Mesothelial cell of epicardium (in vitro differentiated cells): ENCODE measurements around the gene PI16. TPM values are rescaled to one million over a fixed set of nuclear protein-coding genes. Genes with fewer than 3 reads are reported as not detected.

Experiments used
- DNase-seq, 2 experiments: peaks; one replicate each; pipeline ENCODE4 v3.0.0; 2021; ENCODE audit warnings: low spot score in 2 of 2; ENCODE audit not compliant: unreplicated experiment in 2 of 2
- H3K27ac Mint-ChIP-seq: 2 replicates; pipeline ENCODE4 v1.8.0; 2021; ENCODE audit warnings: mixed read lengths
- H3K27me3 Mint-ChIP-seq: 2 replicates; pipeline ENCODE4 v1.8.0; 2021; ENCODE audit warnings: low read depth, mixed read lengths
- H3K36me3 Mint-ChIP-seq: 2 replicates; pipeline ENCODE4 v1.8.0; 2021; ENCODE audit warnings: mixed read lengths
- H3K4me1 Mint-ChIP-seq: 2 replicates; pipeline ENCODE4 v1.8.0; 2021; ENCODE audit warnings: mixed read lengths
- H3K4me3 Mint-ChIP-seq: 2 replicates; pipeline ENCODE4 v1.8.0; 2021; ENCODE audit warnings: mild to moderate bottlenecking, moderate library complexity, mixed read lengths
- H3K9me3 Mint-ChIP-seq: 2 replicates; pipeline ENCODE4 v1.8.0; 2021; ENCODE audit warnings: mixed read lengths
- total RNA-seq: library from RNA; stranded (reverse); gene quantifications from 3 replicates; pipeline ENCODE4 v1.2.1, GENCODE V29; 2021
- TF ChIP-seq, protein P1 (sequence below): fragments of 200-600 bp; sonication (generic); IDR thresholded peaks from one replicate; pipeline ENCODE4 v1.5.0; 2021; ENCODE audit warnings: antibody characterized with exemption; ENCODE audit not compliant: unreplicated experiment

PI16 gene
- total RNA-seq, 1 donor from 2014 or later: not detected

- TF ChIP-seq, protein P1, sequence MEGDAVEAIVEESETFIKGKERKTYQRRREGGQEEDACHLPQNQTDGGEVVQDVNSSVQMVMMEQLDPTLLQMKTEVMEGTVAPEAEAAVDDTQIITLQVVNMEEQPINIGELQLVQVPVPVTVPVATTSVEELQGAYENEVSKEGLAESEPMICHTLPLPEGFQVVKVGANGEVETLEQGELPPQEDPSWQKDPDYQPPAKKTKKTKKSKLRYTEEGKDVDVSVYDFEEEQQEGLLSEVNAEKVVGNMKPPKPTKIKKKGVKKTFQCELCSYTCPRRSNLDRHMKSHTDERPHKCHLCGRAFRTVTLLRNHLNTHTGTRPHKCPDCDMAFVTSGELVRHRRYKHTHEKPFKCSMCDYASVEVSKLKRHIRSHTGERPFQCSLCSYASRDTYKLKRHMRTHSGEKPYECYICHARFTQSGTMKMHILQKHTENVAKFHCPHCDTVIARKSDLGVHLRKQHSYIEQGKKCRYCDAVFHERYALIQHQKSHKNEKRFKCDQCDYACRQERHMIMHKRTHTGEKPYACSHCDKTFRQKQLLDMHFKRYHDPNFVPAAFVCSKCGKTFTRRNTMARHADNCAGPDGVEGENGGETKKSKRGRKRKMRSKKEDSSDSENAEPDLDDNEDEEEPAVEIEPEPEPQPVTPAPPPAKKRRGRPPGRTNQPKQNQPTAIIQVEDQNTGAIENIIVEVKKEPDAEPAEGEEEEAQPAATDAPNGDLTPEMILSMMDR: no peak
- peaks cover 25% of the 10 kb centered on the region for H3K36me3 Mint-ChIP-seq
- H3K27ac Mint-ChIP-seq: peak overlapping the region; percentile 64
- DNase-seq: no peak
- peaks cover 16% of the 10 kb centered on the region for H3K4me1 Mint-ChIP-seq
- H3K9me3 Mint-ChIP-seq: no peaks in the 10 kb centered on the region
- H3K27me3 Mint-ChIP-seq: no peaks in the 10 kb centered on the region
- no peak overlapping the region for H3K4me3 Mint-ChIP-seq
Measured at GRCh38 chr6:36964908-36965307, 10.4 kb downstream of the PI16 start.

DNA sequence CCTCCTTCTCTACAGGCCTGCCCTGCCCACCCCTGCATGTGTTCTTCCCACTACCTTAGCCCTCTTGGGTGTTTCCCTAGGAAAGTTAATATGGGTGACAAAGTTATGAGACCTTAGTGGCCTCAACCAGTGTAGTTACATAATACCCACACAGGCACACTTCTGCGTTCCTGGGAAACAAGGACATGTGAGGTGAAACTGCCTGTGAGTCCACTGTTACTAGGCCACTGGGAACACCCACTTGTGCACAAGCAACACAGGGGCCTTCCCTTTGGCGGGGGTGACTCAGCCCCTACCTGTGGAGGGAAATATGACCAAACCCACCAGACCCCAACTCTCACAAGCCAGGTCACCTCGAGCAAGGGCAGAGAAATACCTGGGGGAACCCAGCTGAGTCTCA is 12.8 kb downstream of the PI16 start:
- Mint-ChIP-seq H3K9me3 (no peaks in the 10 kb centered on the region), H3K4me1 (peaks cover 13% of the 10 kb centered on the region), H3K27ac (no peak overlapping the region), H3K36me3 (peaks cover 35% of the 10 kb centered on the region), H3K4me3 (no peak overlapping the region), H3K27me3 (no peaks in the 10 kb centered on the region)
- DNase-seq: no peak
- TF ChIP-seq, protein P1: no peak

DNA sequence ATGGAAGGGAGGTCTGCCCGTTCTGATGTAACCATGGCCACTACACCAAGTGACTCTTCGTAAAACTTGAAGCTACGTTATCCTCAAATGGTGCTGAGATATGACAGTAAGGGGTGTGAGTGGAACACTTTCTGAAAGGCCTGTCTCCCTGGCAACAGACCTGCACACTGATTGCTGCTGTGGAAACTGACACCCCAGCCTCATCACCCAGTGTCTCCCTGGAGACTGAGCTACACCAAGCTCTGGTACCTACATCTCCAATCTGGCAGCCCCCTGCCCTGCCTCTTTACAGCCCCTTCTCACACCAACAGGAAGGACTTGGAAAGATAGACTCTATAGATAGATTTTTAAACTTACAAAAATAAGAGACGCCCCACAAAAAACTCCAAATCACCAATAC is 13.2 kb downstream of the PI16 start:
- Mint-ChIP-seq H3K36me3 (peaks cover 40% of the 10 kb centered on the region), H3K4me1 (peaks cover 13% of the 10 kb centered on the region), H3K27me3 (no peaks in the 10 kb centered on the region), H3K4me3 (no peak overlapping the region), H3K27ac (no peak overlapping the region), H3K9me3 (no peaks in the 10 kb centered on the region)
- TF ChIP-seq, protein P1: no peak
- DNase-seq: no peak

- peaks cover 41% of the 10 kb centered on the region for H3K36me3 Mint-ChIP-seq
- peaks cover 13% of the 10 kb centered on the region for H3K4me1 Mint-ChIP-seq
Measured at GRCh38 chr6:36968266-36968977, 13.9 kb downstream of the PI16 start.

DNA sequence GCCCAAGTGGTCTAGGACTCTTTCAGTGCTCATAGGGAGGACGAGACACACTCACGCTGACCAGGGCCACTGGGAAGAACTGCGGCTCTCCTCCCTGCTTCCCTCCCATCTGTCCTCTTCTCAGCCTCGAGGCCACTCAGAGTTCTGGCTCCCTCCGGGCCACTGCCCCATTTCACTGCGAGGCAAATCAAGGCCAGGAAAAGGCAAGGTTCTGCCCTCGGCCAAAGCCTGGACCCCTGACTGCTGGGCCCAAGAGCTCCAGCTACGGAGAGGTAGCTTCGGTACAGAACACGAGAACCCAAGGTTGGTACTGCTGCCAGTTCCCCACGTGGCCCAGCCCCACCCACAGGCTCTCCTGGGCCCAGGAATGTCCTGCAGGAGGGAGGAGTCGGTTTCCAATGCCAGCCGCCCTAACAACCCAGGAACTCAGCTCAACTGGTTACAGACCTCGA is 14.7 kb downstream of the PI16 start:
- H3K9me3 Mint-ChIP-seq: no peaks in the 10 kb centered on the region
- H3K27ac Mint-ChIP-seq: no peak overlapping the region
- TF ChIP-seq, protein P1: no peak
- no peak for DNase-seq
- H3K4me3 Mint-ChIP-seq: no peak overlapping the region
- peaks cover 8% of the 10 kb centered on the region for H3K4me1 Mint-ChIP-seq
- H3K36me3 Mint-ChIP-seq: peaks cover 46% of the 10 kb centered on the region
- H3K27me3 Mint-ChIP-seq: no peaks in the 10 kb centered on the region

More at GRCh38 chr6:36968266-36968977, 13.9 kb downstream of the PI16 start:
- H3K27me3 Mint-ChIP-seq: no peaks in the 10 kb centered on the region
- H3K9me3 Mint-ChIP-seq: no peaks in the 10 kb centered on the region
- no peak for DNase-seq
- TF ChIP-seq, protein P1: no peak
- H3K27ac Mint-ChIP-seq: no peak overlapping the region
- no peak overlapping the region for H3K4me3 Mint-ChIP-seq
